NCI-H1092 treated with DMSO at 0.1 percent for 48 hours (cell line): ENCODE measurements around the gene STAG3.
"Not testable (repeated sequence)": the region's sequence is repeated elsewhere in the genome, so short reads cannot be mapped to it uniquely, and the experiment has no call there.

ENCODE experiments used
- DNase-seq: peaks from one replicate; lab custom pipeline; 2025; lab: John Stamatoyannopoulos, UW

The STAG3 gene

GRCh38 chr7:100173806-100174495, 3.8 kb upstream of the STAG3 start:
- no peak for DNase-seq

GRCh38 chr7:100174582-100174981, 3.1 kb upstream of the STAG3 start:
- no peak for DNase-seq

- DNase-seq: no peak
Observed at GRCh38 chr7:100175296-100175935, 2.3 kb upstream of the STAG3 start.

- DNase-seq: no peak
Observed at GRCh38 chr7:100176096-100177044, 1.3 kb upstream of the STAG3 start.

GRCh38 chr7:100180084-100180483, 2.4 kb downstream of the STAG3 start:
- DNase-seq: not testable (repeated sequence)

- not testable (repeated sequence) for DNase-seq
Observed at GRCh38 chr7:100182616-100183015, 4.9 kb downstream of the STAG3 start.

GRCh38 chr7:100183090-100183489, 5.4 kb downstream of the STAG3 start:
- DNase-seq: not testable (repeated sequence)

- DNase-seq: no peak
Observed at GRCh38 chr7:100185726-100186125, 8.0 kb downstream of the STAG3 start.

- no peak for DNase-seq
Observed at GRCh38 chr7:100189061-100189460, 11.3 kb downstream of the STAG3 start.

- no peak for DNase-seq
Observed at GRCh38 chr7:100190048-100190711, 12.5 kb downstream of the STAG3 start.

- no peak for DNase-seq
Observed at GRCh38 chr7:100191775-100192174, 14.1 kb downstream of the STAG3 start.

GRCh38 chr7:100192281-100192862, 14.7 kb downstream of the STAG3 start:
- DNase-seq: not testable (repeated sequence)

- DNase-seq: no peak
Observed at GRCh38 chr7:100192969-100193368, 15.3 kb downstream of the STAG3 start.

GRCh38 chr7:100195222-100195621, 17.5 kb downstream of the STAG3 start:
- no peak for DNase-seq

GRCh38 chr7:100195901-100196322, 18.2 kb downstream of the STAG3 start:
- not testable (repeated sequence) for DNase-seq

- DNase-seq: no peak
Observed at GRCh38 chr7:100198266-100198665, 20.5 kb downstream of the STAG3 start.

GRCh38 chr7:100200693-100201092, 23.0 kb downstream of the STAG3 start:
- DNase-seq: no peak

GRCh38 chr7:100204454-100204853, 26.7 kb downstream of the STAG3 start:
- no peak for DNase-seq

GRCh38 chr7:100208911-100209408, 31.2 kb downstream of the STAG3 start:
- DNase-seq: no peak

GRCh38 chr7:100209493-100209892, 31.8 kb downstream of the STAG3 start:
- no peak for DNase-seq

GRCh38 chr7:100210805-100211204, 33.1 kb downstream of the STAG3 start:
- DNase-seq: no peak
